Panc1 (cell line): Measurements from ENCODE around the gene FXR2. TPM values are rescaled to one million over a fixed set of nuclear protein-coding genes. Genes with fewer than 3 reads are reported as not detected.
A peak's percentile ranks its signal among the peaks of the same experiment; 100 is the strongest.

Source experiments
- ATAC-seq: fragments of 200-7000 bp; cut with Tn5 transposase; 2 replicates; pipeline ENCODE4 v1.9.1; 2020; ENCODE audit warnings: mild to moderate bottlenecking, moderate library complexity
- BruUV-seq: library from RNA; stranded (reverse); fragments of 400-500 nt; replicated peaks from 2 replicates; lab custom pipeline; 2021; lab: Mats Ljungman, UMichigan
- CTCF ChIA-PET: fragments of 300-600 bp; sonication (Branson Sonifier 250); formaldehyde crosslinking; loops from one replicate; lab custom pipeline; 2022; ENCODE audit warnings: antibody characterized with exemption; lab: Charles Lee
- POLR2A ChIA-PET: fragments of 300-600 bp; sonication (Branson Sonifier 250); formaldehyde crosslinking; loops from one replicate; lab custom pipeline; 2022; ENCODE audit warnings: antibody characterized with exemption; lab: Charles Lee
- DNase-seq: peaks from one replicate; pipeline ENCODE4 v3.0.0-alpha.2; 2010; ENCODE audit warnings: low read depth, low spot score
- H3K27ac ChIP-seq: 2 replicates; pipeline ENCODE4 v1.5.1; 2011; ENCODE audit warnings: mild to moderate bottlenecking, low read length, inconsistent platforms
- H3K27me3 ChIP-seq: fragments of 200-500 bp; sonication (Bioruptor generic); 2 replicates; pipeline ENCODE4 v1.6.0; 2014; ENCODE audit warnings: low read length, inconsistent platforms; ENCODE audit not compliant: control insufficient read depth, insufficient read depth
- H3K36me3 ChIP-seq: fragments of 200-500 bp; sonication (Bioruptor generic); 2 replicates; pipeline ENCODE4 v1.5.1; 2014; ENCODE audit warnings: inconsistent platforms, mild to moderate bottlenecking, low read length, moderate library complexity; ENCODE audit not compliant: control insufficient read depth, insufficient read depth
- H3K4me1 ChIP-seq: 2 replicates; pipeline ENCODE4 v1.5.1; 2011; ENCODE audit warnings: inconsistent platforms, mild to moderate bottlenecking, low read length, moderate library complexity; ENCODE audit not compliant: control insufficient read depth, insufficient read depth
- H3K4me3 ChIP-seq, 2 experiments: 2 replicates each; pipeline ENCODE4 v1.5.1; 2011 to 2012; ENCODE audit warnings: low read depth in 2 of 2, low read length in 2 of 2, mild to moderate bottlenecking in 2 of 2, inconsistent platforms in 1 of 2, moderate library complexity in 1 of 2
- H3K9me3 ChIP-seq: fragments of 200-500 bp; sonication (Bioruptor generic); 2 replicates; pipeline ENCODE4 v1.5.1; 2014; ENCODE audit warnings: low read depth, mild to moderate bottlenecking, inconsistent platforms, low read length, moderate library complexity; ENCODE audit not compliant: control insufficient read depth, insufficient read depth
- CTCF ChIP-seq: fragments of 450-650 bp; IDR thresholded peaks from 2 replicates; pipeline ENCODE4 v1.5.1; 2017; ENCODE audit warnings: mild to moderate bottlenecking
- POLR2AphosphoS5 ChIP-seq: IDR thresholded peaks from 2 replicates; pipeline ENCODE4 v1.6.1; 2012; ENCODE audit warnings: mild to moderate bottlenecking, low read depth, low read length, moderate library complexity
- REST ChIP-seq, 2 experiments: IDR thresholded peaks; 2 replicates each; pipeline ENCODE4 v1.6.1; 2011 to 2012; ENCODE audit warnings: low read depth in 2 of 2, control low read depth in 1 of 2, low read length in 1 of 2, mild to moderate bottlenecking in 1 of 2, moderate library complexity in 1 of 2; ENCODE audit not compliant: insufficient read depth in 1 of 2
- SIN3A ChIP-seq: IDR thresholded peaks from 2 replicates; pipeline ENCODE4 v1.6.1; 2012; ENCODE audit warnings: low read depth, mild to moderate bottlenecking, low read length, moderate library complexity, borderline replicate concordance; ENCODE audit not compliant: insufficient read depth
- TCF7L2 ChIP-seq: IDR thresholded peaks from 2 replicates; pipeline ENCODE4 v1.6.1; 2011; ENCODE audit warnings: mild to moderate bottlenecking, low read depth, low read length, inconsistent platforms
- in situ Hi-C: cut with HindIII; loops from 2 replicates; pipeline ENCODE4 v1.10.0; 2016; ENCODE audit warnings: low sequenced_read_pairs, low pct_unique_long_range_greater_than_20kb
- intact Hi-C: fragments of 100-400 bp; cut with micrococcal nuclease; formaldehyde crosslinking; loops from one replicate; pipeline ENCODE4 v1.10.0; 2022; ENCODE audit not compliant: unreplicated experiment
- total RNA-seq: library from RNA; stranded (reverse); gene quantifications from one replicate; pipeline ENCODE4 v1.2.1, GENCODE V29; 2021; ENCODE audit not compliant: unreplicated experiment

Gene FXR2
- total RNA-seq, 1 experiment from 2014 or later, result 39.7 TPM

- intact Hi-C loops (no loop called here), in situ Hi-C loops (no loop called here)
- ATAC-seq (no peak), DNase-seq (no peak)
- no TSS peak for BruUV-seq
- no peak for TF ChIP-seq REST (IDR thresholded peaks at IDR 0.05; ENCODE audit: insufficient read depth in 1 of 2, low read depth in 2 of 2, low read length in 1 of 2)
- no peak for TF ChIP-seq SIN3A
- TF ChIP-seq POLR2AphosphoS5, result no peak
- Histone ChIP-seq H3K4me1 (peaks cover 14% of the 10 kb centered on the region), H3K27ac (peak overlapping the region; percentile 88), H3K4me3 (peak overlapping the region; percentile 83 to 91), H3K27me3 (no peaks in the 10 kb centered on the region), H3K36me3 (peaks cover 3% of the 10 kb centered on the region; the same call in 1 of the 2 replicates), H3K9me3 (no peaks in the 10 kb centered on the region)
- ChIA-PET POLR2A (no interaction called here), CTCF (interaction anchor here (0.5 kb wide), 1 partner anchor 73 kb away, joined by 4 read pairs; the partner anchor contains the start of gene TP53)
Measured at GRCh38 chr17:7613769-7614424, 800 bp downstream of the FXR2 start.

- H3K27me3 ChIP-seq, result no peaks in the 10 kb centered on the region
- H3K4me3 ChIP-seq, result no peak overlapping the region
- POLR2A ChIA-PET, result no interaction called here
- peaks cover 3% of the 10 kb centered on the region; the same call in 1 of the 2 replicates for H3K36me3 ChIP-seq
- CTCF ChIA-PET, result no interaction called here
- in situ Hi-C loops (no loop called here), intact Hi-C loops (no loop called here)
- H3K27ac ChIP-seq, result no peak overlapping the region
- no TSS peak for BruUV-seq
- H3K9me3 ChIP-seq, result no peaks in the 10 kb centered on the region
- peaks cover 14% of the 10 kb centered on the region for H3K4me1 ChIP-seq
- TF ChIP-seq POLR2AphosphoS5, result no peak
- no peak for TF ChIP-seq REST (IDR thresholded peaks at IDR 0.05; ENCODE audit: insufficient read depth in 1 of 2, low read depth in 2 of 2, low read length in 1 of 2)
- TF ChIP-seq CTCF, result no peak
- TF ChIP-seq TCF7L2, result no peak
- no peak for TF ChIP-seq SIN3A
- no peak for DNase-seq
- ATAC-seq, result no peak
Measured at GRCh38 chr17:7612294-7612640, 2.4 kb downstream of the FXR2 start.
